Endothelial cell of umbilical vein (primary cell): ENCODE results near the gene PTGER3. TPM values are rescaled to one million over a fixed set of nuclear protein-coding genes. Genes with fewer than 3 reads are reported as not detected.

Experiments
- BruUV-seq: library from RNA; stranded (reverse); fragments of 400-500 nt; replicated peaks from 2 replicates; lab custom pipeline; 2021; lab: Mats Ljungman, UMichigan
- CTCF ChIA-PET: fragments of 300-600, 350-600 bp; sonication (Branson Sonifier 250); formaldehyde crosslinking; loops from one replicate; lab custom pipeline; 2021; ENCODE audit warnings: antibody characterized with exemption, inconsistent platforms; lab: Charles Lee
- POLR2A ChIA-PET: fragments of 300-600, 350-600 bp; sonication (Branson Sonifier 250); formaldehyde crosslinking; loops from one replicate; lab custom pipeline; 2021; ENCODE audit warnings: antibody characterized with exemption, inconsistent platforms; lab: Charles Lee
- DNase-seq: peaks from one replicate; pipeline ENCODE4 v3.0.0-alpha.2; 2011; ENCODE audit warnings: low read depth, low spot score
- FAIRE-seq: peaks from 2 replicates; lab custom pipeline; 2011; peaks lifted over from hg19 to GRCh38; lab: Jason Lieb, UNC
- H2AFZ ChIP-seq: 2 replicates; pipeline ENCODE4 v1.6.0; 2012; ENCODE audit warnings: low read depth, low read length, control low read depth, inconsistent platforms
- H3K27ac ChIP-seq: 2 replicates; pipeline ENCODE4 v1.5.1; 2011; ENCODE audit warnings: low read depth, mild to moderate bottlenecking, control low read depth, low read length, moderate library complexity; ENCODE audit not compliant: insufficient read depth
- H3K27me3 ChIP-seq, 2 experiments: 2 replicates each; pipeline versions ENCODE4 v1.6.0 to v1.6.1; 2011; ENCODE audit warnings: low read length in 2 of 2, mixed read lengths in 1 of 2; ENCODE audit not compliant: control insufficient read depth in 2 of 2, insufficient read depth in 2 of 2
- H3K36me3 ChIP-seq, 2 experiments: 2 replicates in 1 of 2; 3 replicates in 1 of 2; pipeline ENCODE4 v1.5.1; 2011; ENCODE audit warnings: low read length in 2 of 2, mild to moderate bottlenecking in 1 of 2, moderate library complexity in 1 of 2; ENCODE audit not compliant: control insufficient read depth in 2 of 2, insufficient read depth in 2 of 2; ENCODE audit errors: extremely low read depth in 1 of 2
- H3K4me1 ChIP-seq: 3 replicates; pipeline ENCODE4 v1.5.1; 2011; ENCODE audit warnings: mild to moderate bottlenecking, low read length; ENCODE audit not compliant: control insufficient read depth, insufficient read depth; ENCODE audit errors: extremely low read depth
- H3K4me2 ChIP-seq: 2 replicates; pipeline ENCODE4 v1.6.1; 2011; ENCODE audit warnings: low read length, control low read depth, mixed read lengths; ENCODE audit not compliant: insufficient read depth
- H3K4me3 ChIP-seq, 3 experiments: fragments of 200-600 bp in 1 of 3; sonication (generic), shearing (Covaris generic) in 1 of 3; replicated peaks in 1 of 3; 2 replicates each; pipeline ENCODE4 v1.5.1; 2011 to 2016; ENCODE audit warnings: control low read depth in 3 of 3, low read length in 3 of 3, mild to moderate bottlenecking in 2 of 3, inconsistent platforms in 1 of 3, low read depth in 1 of 3, moderate library complexity in 1 of 3; ENCODE audit not compliant: insufficient read depth in 1 of 3
- H3K79me2 ChIP-seq: 2 replicates; pipeline ENCODE4 v1.6.0; 2012; ENCODE audit warnings: low read length, inconsistent platforms; ENCODE audit not compliant: control insufficient read depth, insufficient read depth
- H3K9ac ChIP-seq: replicated peaks from 2 replicates; pipeline ENCODE3; 2011; ENCODE audit warnings: low read length, control low read depth; ENCODE audit not compliant: insufficient read depth; ENCODE audit errors: extremely low read depth
- H3K9me1 ChIP-seq: replicated peaks from 3 replicates; pipeline ENCODE4 v1.6.0; 2011; ENCODE audit warnings: mild to moderate bottlenecking, low read length; ENCODE audit not compliant: control insufficient read depth, insufficient read depth; ENCODE audit errors: extremely low read depth
- H3K9me3 ChIP-seq: replicated peaks from 2 replicates; pipeline ENCODE4 v1.5.1; 2012; ENCODE audit warnings: low read length, inconsistent platforms; ENCODE audit not compliant: control insufficient read depth, insufficient read depth
- H4K20me1 ChIP-seq: replicated peaks from 2 replicates; pipeline ENCODE3; 2011; ENCODE audit warnings: mild to moderate bottlenecking, low read length; ENCODE audit not compliant: control insufficient read depth, insufficient read depth; ENCODE audit errors: extremely low read depth
- CTCF ChIP-seq, 2 donors: IDR thresholded peaks; 1 replicate in 1 of 2; 2 replicates in 1 of 2; pipeline ENCODE4 v1.5.1; 2011; ENCODE audit warnings: low read length in 2 of 2, mild to moderate bottlenecking in 2 of 2, moderate library complexity in 2 of 2, control low read depth in 1 of 2, inconsistent platforms in 1 of 2, low read depth in 1 of 2; ENCODE audit not compliant: insufficient read depth in 1 of 2; ENCODE audit errors: extremely low read depth in 1 of 2
- EZH2 ChIP-seq: IDR thresholded peaks from 2 replicates; pipeline ENCODE4 v1.6.1; 2012; ENCODE audit warnings: borderline replicate concordance, low read depth, mild to moderate bottlenecking, moderate library complexity, low read length, inconsistent platforms; ENCODE audit not compliant: severe bottlenecking
- FOS ChIP-seq: IDR thresholded peaks from 2 replicates; pipeline ENCODE4 v1.6.1; 2011; ENCODE audit warnings: mild to moderate bottlenecking, low read length, moderate library complexity, borderline replicate concordance; ENCODE audit not compliant: insufficient read depth
- GATA2 ChIP-seq: IDR thresholded peaks from 2 replicates; pipeline ENCODE4 v1.7.0; 2011; ENCODE audit warnings: low read depth, mild to moderate bottlenecking, moderate library complexity, mixed read lengths, low read length; ENCODE audit not compliant: insufficient read length, insufficient read depth
- JUN ChIP-seq: IDR thresholded peaks from 2 replicates; pipeline ENCODE4 v1.6.1; 2011; ENCODE audit warnings: borderline replicate concordance, low read depth; ENCODE audit not compliant: insufficient read length, insufficient read depth
- MAX ChIP-seq: IDR thresholded peaks from 2 replicates; pipeline ENCODE4 v1.6.1; 2011; ENCODE audit not compliant: insufficient read depth, insufficient read length
- MYC ChIP-seq: IDR thresholded peaks from one replicate; pipeline ENCODE4 v1.6.1; 2011; ENCODE audit warnings: mild to moderate bottlenecking, low read depth, low read length
- POLR2A ChIP-seq: IDR thresholded peaks from 2 replicates; pipeline ENCODE4 v1.6.1; 2012; ENCODE audit warnings: low read depth, mild to moderate bottlenecking, control low read depth, low read length
- POLR2AphosphoS5 ChIP-seq: IDR thresholded peaks from 2 replicates; pipeline ENCODE4 v1.6.1; 2012; ENCODE audit warnings: low read depth, mild to moderate bottlenecking, control low read depth, low read length, moderate library complexity; ENCODE audit not compliant: insufficient read depth
- dilution Hi-C: fragments of 300-500 bp; cut with MboI; formaldehyde crosslinking; loops from one replicate; pipeline ENCODE4 v1.15.0; 2019; ENCODE audit warnings: low sequenced_read_pairs; ENCODE audit not compliant: extremely low pct_ligation_motif_present
- intact Hi-C: fragments of 100-400 bp; cut with micrococcal nuclease; formaldehyde crosslinking; loops from one replicate; pipeline ENCODE4 v1.10.0; 2022
- polyA plus RNA-seq, 4 experiments: library from polyadenylated mRNA; depleted of rRNA in 3 of 4; stranded (reverse) in 3 of 4; unstranded in 1 of 4; fragments of >200 nt; gene quantifications; 2 replicates each; pipeline versions ENCODE4 v1.2.1 to v1.2.3, GENCODE V29; 2011 to 2012; ENCODE audit warnings: missing spikeins in 1 of 4
- total RNA-seq: library from RNA; stranded (reverse); gene quantifications from 2 replicates; pipeline ENCODE4 v1.2.3, GENCODE V29; 2021

The PTGER3 gene
- total and polyA plus RNA-seq, 2 donors (not counting 3 experiments of a cell fraction or from before 2014, with no cell fraction given): 0.01 TPM; not detected in 1

GRCh38 chr1:71054791-71055190 is 7.2 kb upstream of the PTGER3 start:
- Histone ChIP-seq H3K4me2 (no peak overlapping the region), H3K27ac (no peak overlapping the region), H3K9ac (no peak overlapping the region), H3K4me3 (no peak overlapping the region), H3K79me2 (no peaks in the 10 kb centered on the region), H3K9me3 (no peaks in the 10 kb centered on the region), H4K20me1 (no peaks in the 10 kb centered on the region), H3K36me3 (peaks cover under 1 to 2% of the 10 kb centered on the region in 2 experiments), H3K4me1 (no peaks in the 10 kb centered on the region), H2AFZ (no peak overlapping the region), H3K9me1 (no peaks in the 10 kb centered on the region), H3K27me3 (peaks cover 9 to 11% of the 10 kb centered on the region in 2 experiments)
- intact Hi-C loops (no loop called here), dilution Hi-C loops (no loop called here)
- ChIA-PET CTCF (no interaction called here), POLR2A (no interaction called here)
- BruUV-seq: no TSS peak
- peak; percentile 21 for FAIRE-seq
- no peak for TF ChIP-seq POLR2A
- TF ChIP-seq EZH2: no peak
- TF ChIP-seq POLR2AphosphoS5: no peak
- TF ChIP-seq FOS: no peak
- no peak for TF ChIP-seq JUN
- no peak for TF ChIP-seq MYC
- TF ChIP-seq MAX: no peak
- TF ChIP-seq CTCF (IDR thresholded peaks at IDR 0.05; ENCODE audit: extremely low read depth in 1 of 2, insufficient read depth in 1 of 2, low read depth in 1 of 2, low read length in 2 of 2): no peak
- TF ChIP-seq GATA2: no peak
- no peak for DNase-seq
